LNCAP (cell line): Measurements from ENCODE around the gene CCNYL1.

Experiments used
- TF ChIP-seq, protein P1 (sequence below): fragments of 450-650 bp; IDR thresholded peaks from 2 replicates; pipeline ENCODE4 v1.5.1; 2017; ENCODE audit warnings: mild to moderate bottlenecking

The CCNYL1 gene

DNA sequence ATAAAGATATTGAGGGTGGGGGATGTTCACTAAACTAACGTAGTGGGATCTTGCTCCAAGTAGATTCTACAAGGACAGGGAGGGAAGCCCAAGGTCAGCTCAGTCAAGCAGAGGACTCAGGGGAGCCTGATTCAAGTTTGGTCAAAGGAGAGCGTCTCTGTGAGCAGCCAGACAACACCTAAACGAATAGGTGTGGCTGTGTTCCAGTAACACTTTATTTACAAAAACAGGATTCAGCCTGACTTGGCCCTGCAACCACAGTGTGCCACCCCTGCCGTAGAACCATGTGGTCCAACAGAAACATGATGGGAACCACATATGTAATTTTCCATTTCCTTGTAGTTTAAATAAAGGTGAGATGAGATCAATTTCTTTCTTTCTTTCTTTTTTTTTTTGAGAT is 76.4 kb downstream of the CCNYL1 start:
- TF ChIP-seq, protein P1, sequence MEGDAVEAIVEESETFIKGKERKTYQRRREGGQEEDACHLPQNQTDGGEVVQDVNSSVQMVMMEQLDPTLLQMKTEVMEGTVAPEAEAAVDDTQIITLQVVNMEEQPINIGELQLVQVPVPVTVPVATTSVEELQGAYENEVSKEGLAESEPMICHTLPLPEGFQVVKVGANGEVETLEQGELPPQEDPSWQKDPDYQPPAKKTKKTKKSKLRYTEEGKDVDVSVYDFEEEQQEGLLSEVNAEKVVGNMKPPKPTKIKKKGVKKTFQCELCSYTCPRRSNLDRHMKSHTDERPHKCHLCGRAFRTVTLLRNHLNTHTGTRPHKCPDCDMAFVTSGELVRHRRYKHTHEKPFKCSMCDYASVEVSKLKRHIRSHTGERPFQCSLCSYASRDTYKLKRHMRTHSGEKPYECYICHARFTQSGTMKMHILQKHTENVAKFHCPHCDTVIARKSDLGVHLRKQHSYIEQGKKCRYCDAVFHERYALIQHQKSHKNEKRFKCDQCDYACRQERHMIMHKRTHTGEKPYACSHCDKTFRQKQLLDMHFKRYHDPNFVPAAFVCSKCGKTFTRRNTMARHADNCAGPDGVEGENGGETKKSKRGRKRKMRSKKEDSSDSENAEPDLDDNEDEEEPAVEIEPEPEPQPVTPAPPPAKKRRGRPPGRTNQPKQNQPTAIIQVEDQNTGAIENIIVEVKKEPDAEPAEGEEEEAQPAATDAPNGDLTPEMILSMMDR = no peak

DNA sequence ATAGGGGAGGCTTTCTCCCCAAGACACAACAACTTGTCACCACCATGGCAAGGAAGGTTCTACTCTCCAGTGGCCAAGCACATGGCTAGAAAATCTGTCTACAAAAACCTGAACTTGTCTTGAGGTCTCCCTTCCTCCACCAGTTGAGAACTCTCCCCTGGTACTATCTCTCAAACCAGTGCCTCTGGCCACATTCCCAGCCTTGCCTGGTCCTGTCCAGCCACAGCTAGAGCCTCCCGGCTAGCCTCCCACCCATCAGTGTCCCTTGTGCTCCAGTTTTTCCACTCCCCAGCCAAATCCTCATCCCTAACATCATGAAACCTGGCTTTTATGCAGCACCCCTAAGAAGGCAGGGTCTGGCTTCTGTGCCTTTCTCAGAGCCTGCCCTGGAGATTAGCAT is 79.5 kb downstream of the CCNYL1 start:
- TF ChIP-seq, protein P1 = no peak

DNA sequence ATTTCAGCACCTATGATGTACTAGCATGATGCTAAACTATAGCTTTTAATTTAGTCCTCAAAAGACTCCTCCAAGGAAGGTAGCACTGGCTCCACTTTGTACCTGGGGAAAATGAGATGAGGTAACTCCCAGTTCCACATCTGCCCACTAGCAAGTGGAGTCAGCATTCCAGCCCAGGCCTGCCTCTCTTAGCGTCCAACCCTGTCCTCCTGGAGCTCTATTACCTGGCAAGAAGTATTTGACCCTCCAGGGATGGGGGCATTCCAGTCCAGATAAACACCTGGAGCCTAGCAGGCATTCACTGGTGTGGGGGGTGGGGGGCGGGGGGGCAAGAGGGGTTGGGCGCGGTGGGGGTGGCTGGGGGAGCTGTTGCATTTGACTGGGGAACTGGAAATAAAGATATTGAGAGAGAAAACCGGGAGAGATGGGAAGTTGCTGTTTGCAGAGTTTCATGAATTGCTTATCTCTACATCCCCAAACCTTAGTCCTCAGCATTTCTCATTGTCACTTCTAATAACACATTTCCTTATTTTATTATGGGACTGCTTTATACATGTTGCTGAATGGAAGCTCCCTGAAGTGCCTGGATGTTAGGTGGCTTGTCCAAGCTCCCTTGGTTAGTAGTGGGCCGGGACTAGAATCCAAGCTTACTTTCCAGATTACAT is 80.3 kb downstream of the CCNYL1 start:
- TF ChIP-seq, protein P1 = no peak

DNA sequence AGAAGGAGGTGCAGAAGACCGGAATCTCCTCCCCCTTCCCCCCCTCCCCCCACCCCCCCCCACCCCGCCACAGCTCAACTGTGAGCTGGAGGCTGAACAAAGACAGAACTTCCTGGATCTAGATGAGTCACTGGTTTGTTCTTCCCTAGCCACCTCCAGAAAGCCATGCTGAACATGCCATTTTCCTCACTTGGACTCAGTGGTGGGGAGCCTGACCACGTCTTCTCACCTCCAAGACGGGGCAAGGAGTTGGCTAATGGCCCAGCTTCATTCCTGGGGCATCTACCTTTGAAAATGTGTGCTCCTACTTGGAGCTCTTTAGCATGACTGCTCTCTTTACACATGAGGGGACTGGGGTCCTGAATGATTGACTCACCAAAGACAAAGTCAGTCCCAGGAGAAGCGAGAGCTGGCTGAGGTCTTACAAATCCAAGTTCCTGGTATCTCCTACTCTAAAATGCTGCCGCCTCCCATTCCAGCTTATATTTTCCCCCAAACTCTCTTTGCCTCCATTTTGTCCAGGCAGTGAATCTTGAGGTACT is 80.9 kb downstream of the CCNYL1 start:
- TF ChIP-seq, protein P1 = no peak

DNA sequence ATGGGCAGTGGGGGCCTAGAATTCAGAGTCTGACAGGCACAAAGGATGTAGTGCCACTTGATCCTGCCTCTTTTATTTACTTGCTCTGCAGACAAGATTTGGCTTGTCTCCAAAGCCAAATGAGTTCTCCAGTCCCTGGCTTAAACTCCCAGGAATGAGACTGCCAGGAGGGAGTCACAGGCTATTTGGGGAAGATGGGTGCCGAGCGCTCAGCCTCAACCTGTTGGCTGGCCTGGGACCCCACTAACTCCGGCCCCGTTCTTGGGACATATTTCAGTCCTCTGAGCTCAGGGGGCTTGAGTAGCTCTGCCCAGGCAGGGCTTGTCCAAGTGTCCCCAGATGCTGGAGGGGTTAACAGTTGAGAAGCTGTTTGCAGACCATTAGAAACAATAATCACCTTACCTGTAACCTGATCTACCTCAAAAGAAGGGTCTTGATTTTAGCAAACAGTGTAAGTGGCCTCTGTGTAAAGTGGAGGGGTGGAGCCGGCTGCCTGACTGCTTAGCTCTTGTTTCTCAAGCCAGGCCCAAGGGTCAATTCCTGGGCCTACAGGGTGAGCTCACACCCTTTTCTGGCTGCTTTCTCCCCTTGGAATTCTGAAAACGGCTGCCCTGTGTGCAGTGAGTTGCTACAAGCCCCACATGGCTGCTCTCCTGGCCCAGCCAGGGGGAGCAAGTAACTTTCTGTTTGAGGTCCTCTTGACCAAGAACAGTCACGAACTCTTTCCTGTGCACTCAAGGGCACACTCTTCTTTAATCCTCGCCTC is 85.3 kb downstream of the CCNYL1 start:
- TF ChIP-seq, protein P1 = no peak

DNA sequence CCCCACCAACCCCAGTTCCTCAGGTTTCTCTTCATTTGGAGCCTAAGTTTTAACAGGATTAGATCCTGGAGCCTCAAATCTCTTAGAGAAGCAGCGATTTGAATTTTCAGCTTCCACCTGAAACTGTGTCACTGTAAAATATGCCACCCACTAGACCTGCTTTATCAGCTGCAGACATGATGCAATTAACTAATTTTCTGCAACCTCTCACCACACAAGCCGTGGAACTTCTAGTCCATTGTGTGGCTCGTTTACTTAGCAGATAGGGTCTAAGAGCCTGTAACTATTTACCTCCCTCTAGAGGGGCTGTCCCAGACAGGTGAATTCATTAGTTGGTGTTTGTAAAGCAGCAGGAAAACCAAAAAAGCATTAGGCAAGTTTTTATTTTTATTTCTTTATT is 89.8 kb downstream of the CCNYL1 start:
- TF ChIP-seq, protein P1 = no peak

DNA sequence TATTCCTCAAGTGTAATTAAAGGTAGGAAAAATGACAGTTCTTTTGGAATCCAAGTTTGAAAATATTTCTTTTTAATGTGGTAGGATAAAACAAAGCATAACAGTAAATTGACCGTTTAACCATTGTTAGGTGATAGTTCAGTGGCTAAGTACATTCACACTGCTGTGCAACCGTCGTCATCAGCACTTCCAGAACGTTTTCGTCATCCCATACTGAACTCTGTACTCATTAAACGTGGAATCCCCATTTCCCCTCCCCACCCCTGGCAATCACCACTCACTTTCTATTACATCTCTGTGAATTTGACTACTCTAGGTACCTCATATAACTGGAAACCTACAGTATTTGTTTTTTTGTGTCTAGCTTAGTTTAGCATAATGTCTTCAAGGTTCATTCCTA is 91.2 kb downstream of the CCNYL1 start:
- TF ChIP-seq, protein P1 = no peak
